Lung (tissue), 12 donors: ENCODE results near the gene CDH4. TPM values are rescaled to one million over a fixed set of nuclear protein-coding genes. Genes with fewer than 3 reads are reported as not detected.

Experiments
- ATAC-seq: fragments of 200-7000 bp; cut with Tn5 transposase; one replicate; pipeline ENCODE4 v1.9.1; 2020; ENCODE audit warnings: moderate number of reproducible peaks; ENCODE audit not compliant: insufficient read depth, low FRiP score
- DNase-seq, 3 donors: peaks; one replicate each; pipeline ENCODE4 v3.0.0-alpha.2; 2013 to 2017
- H3K27ac ChIP-seq, 2 donors: one replicate each; pipeline ENCODE4 v1.5.1; 2013; ENCODE audit warnings: mild to moderate bottlenecking in 2 of 2, moderate library complexity in 2 of 2, control low read depth in 1 of 2, inconsistent platforms in 1 of 2, low read depth in 1 of 2, low read length in 1 of 2
- H3K27me3 ChIP-seq, 3 donors: one replicate each; pipeline ENCODE4 v1.5.1; 2013; ENCODE audit warnings: low read length in 2 of 3; ENCODE audit not compliant: control insufficient read depth in 3 of 3, insufficient read depth in 3 of 3
- H3K36me3 ChIP-seq, 4 donors: one replicate each; pipeline ENCODE4 v1.5.1; 2013; ENCODE audit warnings: low read length in 4 of 4, mild to moderate bottlenecking in 1 of 4, moderate library complexity in 1 of 4; ENCODE audit not compliant: control insufficient read depth in 4 of 4, insufficient read depth in 4 of 4
- H3K4me1 ChIP-seq, 5 donors: one replicate each; pipeline ENCODE4 v1.5.1; 2013; ENCODE audit warnings: low read length in 5 of 5, mild to moderate bottlenecking in 2 of 5, moderate library complexity in 1 of 5; ENCODE audit not compliant: control insufficient read depth in 5 of 5, insufficient read depth in 5 of 5
- H3K4me3 ChIP-seq: one replicate; pipeline ENCODE4 v1.5.1; 2013; ENCODE audit warnings: mild to moderate bottlenecking, control low read depth, moderate library complexity
- H3K9ac ChIP-seq, 2 donors: one replicate each; pipeline ENCODE4 v1.5.1; 2013; ENCODE audit warnings: low read length in 2 of 2, control low read depth in 1 of 2; ENCODE audit not compliant: insufficient read depth in 1 of 2
- H3K9me3 ChIP-seq, 4 donors: one replicate each; pipeline ENCODE4 v1.5.1; 2013; ENCODE audit warnings: low read length in 3 of 4, mild to moderate bottlenecking in 1 of 4, moderate library complexity in 1 of 4; ENCODE audit not compliant: control insufficient read depth in 4 of 4, insufficient read depth in 3 of 4
- WGBS, 2 donors: extraction: QIAGEN DNeasy Blood & Tissue Kit; methylation state at CpG; one replicate each; pipeline ENCODE4 v1.1.7; 2013; 5-methylcytosine and 5-hydroxymethylcytosine counted together
- polyA plus RNA-seq, 2 donors: library from polyadenylated mRNA; stranded (reverse); fragments of 200-250 nt; gene quantifications; one replicate each; pipeline ENCODE4 v1.2.1, GENCODE V29; 2013
- total RNA-seq, 2 donors: library from RNA; depleted of rRNA in 1 of 2; stranded (reverse); fragments of >200 nt in 1 of 2; gene quantifications; one replicate each; pipeline ENCODE4 v1.2.1, GENCODE V29; 2014 to 2021
- TF ChIP-seq, protein P1 (sequence below): IDR thresholded peaks from 2 replicates; pipeline ENCODE4 v1.5.1; 2012; ENCODE audit warnings: mild to moderate bottlenecking; ENCODE audit errors: control extremely low read depth, extremely low read depth
- donor health status: control.
- donor health status: control.
- donor health status: Bipolar disorder and iron deficiency.
- donor health status: healthy.
- donor health status: DM: yes; HTN: yes; CAD: no.

The CDH4 gene
- total and polyA plus RNA-seq, 4 donors: 0.10 to 2.1 (median 0.34) TPM

DNA sequence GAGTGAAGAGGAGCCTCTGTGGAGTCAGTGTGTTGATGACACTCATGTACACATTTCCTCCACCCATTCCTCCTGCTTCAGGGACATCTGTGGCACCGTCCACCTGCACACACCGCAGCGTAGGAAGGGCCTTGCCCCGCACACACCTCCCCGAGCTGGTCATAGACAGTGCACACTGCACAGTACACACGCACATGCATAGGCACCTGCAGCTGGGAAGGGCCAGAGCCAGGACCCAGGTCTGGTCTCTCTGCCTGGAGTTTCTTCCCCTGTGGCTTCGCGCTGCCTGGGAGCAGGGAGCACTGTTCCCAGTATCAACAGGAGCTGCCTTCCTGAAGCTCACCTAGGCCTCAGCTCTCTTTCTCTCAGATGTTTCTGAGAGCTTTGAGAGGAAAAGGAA lies 473.1 kb downstream of the CDH4 start:
- Histone ChIP-seq H3K27ac (no peak overlapping the region), H3K4me1 (no peaks in the 10 kb centered on the region), H3K9ac (no peak overlapping the region), H3K27me3 (peaks cover 0 to 3% (median 0%) of the 10 kb centered on the region in 3 donors), H3K9me3 (peaks cover 0 to 10% (median 0%) of the 10 kb centered on the region in 4 donors), H3K4me3 (no peak overlapping the region), H3K36me3 (no peaks in the 10 kb centered on the region)
- ATAC-seq (no peak), DNase-seq (no peak)
- 90 to 92% methylated on average over 8 of the region's 8 CpGs for WGBS, 2 donors
- TF ChIP-seq, protein P1, sequence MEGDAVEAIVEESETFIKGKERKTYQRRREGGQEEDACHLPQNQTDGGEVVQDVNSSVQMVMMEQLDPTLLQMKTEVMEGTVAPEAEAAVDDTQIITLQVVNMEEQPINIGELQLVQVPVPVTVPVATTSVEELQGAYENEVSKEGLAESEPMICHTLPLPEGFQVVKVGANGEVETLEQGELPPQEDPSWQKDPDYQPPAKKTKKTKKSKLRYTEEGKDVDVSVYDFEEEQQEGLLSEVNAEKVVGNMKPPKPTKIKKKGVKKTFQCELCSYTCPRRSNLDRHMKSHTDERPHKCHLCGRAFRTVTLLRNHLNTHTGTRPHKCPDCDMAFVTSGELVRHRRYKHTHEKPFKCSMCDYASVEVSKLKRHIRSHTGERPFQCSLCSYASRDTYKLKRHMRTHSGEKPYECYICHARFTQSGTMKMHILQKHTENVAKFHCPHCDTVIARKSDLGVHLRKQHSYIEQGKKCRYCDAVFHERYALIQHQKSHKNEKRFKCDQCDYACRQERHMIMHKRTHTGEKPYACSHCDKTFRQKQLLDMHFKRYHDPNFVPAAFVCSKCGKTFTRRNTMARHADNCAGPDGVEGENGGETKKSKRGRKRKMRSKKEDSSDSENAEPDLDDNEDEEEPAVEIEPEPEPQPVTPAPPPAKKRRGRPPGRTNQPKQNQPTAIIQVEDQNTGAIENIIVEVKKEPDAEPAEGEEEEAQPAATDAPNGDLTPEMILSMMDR: no peak

DNA sequence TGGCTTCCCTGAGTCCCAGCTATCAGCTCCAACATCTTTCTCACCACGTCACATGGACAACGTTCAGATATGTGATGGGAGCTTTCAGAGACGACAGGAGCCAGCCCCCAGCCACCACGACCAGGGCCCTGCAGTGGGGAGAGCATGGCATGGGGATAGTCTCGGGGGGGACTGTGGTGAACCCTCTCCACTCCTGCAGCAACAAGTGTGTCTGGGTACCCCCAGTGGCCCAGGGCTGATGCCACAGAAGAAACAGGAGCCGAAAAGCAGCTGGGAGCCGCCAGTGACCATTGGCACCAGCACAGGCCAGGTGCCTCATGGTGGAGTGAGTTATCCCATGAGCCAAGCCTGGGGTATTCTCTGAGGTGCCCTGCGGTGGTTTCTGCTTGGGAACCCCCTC lies 473.9 kb downstream of the CDH4 start:
- no peak for ATAC-seq
- H3K9ac ChIP-seq: no peak overlapping the region
- DNase-seq: no peak
- H3K4me3 ChIP-seq: no peak overlapping the region
- no peaks in the 10 kb centered on the region for H3K36me3 ChIP-seq
- H3K9me3 ChIP-seq: peaks cover 0 to 10% (median 0%) of the 10 kb centered on the region in 4 donors
- 79 to 90% methylated on average over 8 of the region's 8 CpGs for WGBS, 2 donors
- H3K27ac ChIP-seq: no peak overlapping the region
- no peaks in the 10 kb centered on the region for H3K4me1 ChIP-seq
- peaks cover 0 to 3% (median 0%) of the 10 kb centered on the region in 3 donors for H3K27me3 ChIP-seq
- TF ChIP-seq, protein P1: no peak

DNA sequence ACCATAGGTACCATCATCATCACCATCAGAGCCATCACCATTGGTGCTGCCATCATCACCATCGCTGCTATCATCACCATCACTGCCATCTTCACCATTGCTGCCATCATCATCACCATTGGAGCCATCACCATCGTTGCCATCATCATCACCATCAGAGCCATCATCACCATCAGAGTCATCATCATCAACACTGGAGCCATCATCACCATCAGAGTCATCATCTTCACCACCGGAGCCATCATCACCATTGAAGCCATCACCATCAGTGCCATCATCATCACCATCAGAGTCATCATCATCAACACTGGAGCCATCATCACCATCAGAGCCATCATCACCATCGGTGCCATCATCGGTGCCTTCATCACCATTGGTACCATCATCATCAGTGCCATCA lies 474.9 kb downstream of the CDH4 start:
- H3K9ac ChIP-seq: no peak overlapping the region
- DNase-seq (no peak), ATAC-seq (no peak)
- H3K4me3 ChIP-seq: no peak overlapping the region
- H3K27me3 ChIP-seq: peaks cover 0 to 3% (median 0%) of the 10 kb centered on the region in 3 donors
- TF ChIP-seq, protein P1: no peak
- H3K4me1 ChIP-seq: no peaks in the 10 kb centered on the region
- WGBS, 2 donors: 82 to 95% methylated on average over 5 of the region's 5 CpGs
- H3K36me3 ChIP-seq: no peaks in the 10 kb centered on the region
- H3K27ac ChIP-seq: no peak overlapping the region
- H3K9me3 ChIP-seq: peaks cover 0 to 10% (median 0%) of the 10 kb centered on the region in 4 donors

DNA sequence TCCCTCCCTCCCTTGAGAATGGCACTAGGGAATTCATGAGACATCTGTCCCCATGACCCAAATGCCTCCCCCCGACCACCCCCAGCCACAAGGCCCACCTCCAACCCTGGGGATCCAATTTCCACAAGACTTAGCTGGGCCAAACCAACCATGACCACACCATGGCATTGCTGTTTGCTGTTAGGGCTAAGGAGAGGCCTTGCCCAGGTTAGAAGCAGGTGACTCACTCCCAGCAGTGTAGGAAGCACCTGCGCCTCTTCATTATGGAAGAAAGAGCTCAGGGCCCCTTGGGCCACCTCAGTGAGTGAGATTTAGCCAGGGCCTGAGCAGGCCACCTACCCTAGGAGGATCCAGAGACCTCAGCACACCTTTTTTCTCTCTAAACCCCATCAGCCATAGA lies 475.7 kb downstream of the CDH4 start:
- ATAC-seq (no peak), DNase-seq (no peak)
- TF ChIP-seq, protein P1: no peak
- Histone ChIP-seq H3K4me3 (no peak overlapping the region), H3K27me3 (peaks cover 0 to 3% (median 0%) of the 10 kb centered on the region in 3 donors), H3K4me1 (no peaks in the 10 kb centered on the region), H3K9me3 (peaks cover 0 to 10% (median 0%) of the 10 kb centered on the region in 4 donors), H3K9ac (no peak overlapping the region), H3K27ac (no peak overlapping the region), H3K36me3 (no peaks in the 10 kb centered on the region)
- WGBS, 2 donors: 83 to 95% methylated on average over 2 of the region's 2 CpGs
